ENCODE measurements around the gene PAMR1. TPM values are rescaled to one million over a fixed set of nuclear protein-coding genes. Genes with fewer than 3 reads are reported as not detected.

The PAMR1 gene
- total RNA-seq, 4 donors from 2014 or later = 0.49 to 3.2 (median 1.4) TPM

- Histone ChIP-seq H3K36me3 (no peaks in the 10 kb centered on the region), H3K4me1 (no peaks in the 10 kb centered on the region), H3K27ac (no peak overlapping the region), H3K9me3 (no peaks in the 10 kb centered on the region), H3K4me3 (no peak overlapping the region), H3K27me3 (no peaks in the 10 kb centered on the region)
- ATAC-seq (no peak), DNase-seq (no peak)
- in situ Hi-C loops (cut with MboI; ENCODE audit: low sequenced_read_pairs in 4 of 4) = no loop called here
- TF ChIP-seq POLR2A (IDR thresholded peaks at IDR 0.05) = no peak
- TF ChIP-seq, protein P1, sequence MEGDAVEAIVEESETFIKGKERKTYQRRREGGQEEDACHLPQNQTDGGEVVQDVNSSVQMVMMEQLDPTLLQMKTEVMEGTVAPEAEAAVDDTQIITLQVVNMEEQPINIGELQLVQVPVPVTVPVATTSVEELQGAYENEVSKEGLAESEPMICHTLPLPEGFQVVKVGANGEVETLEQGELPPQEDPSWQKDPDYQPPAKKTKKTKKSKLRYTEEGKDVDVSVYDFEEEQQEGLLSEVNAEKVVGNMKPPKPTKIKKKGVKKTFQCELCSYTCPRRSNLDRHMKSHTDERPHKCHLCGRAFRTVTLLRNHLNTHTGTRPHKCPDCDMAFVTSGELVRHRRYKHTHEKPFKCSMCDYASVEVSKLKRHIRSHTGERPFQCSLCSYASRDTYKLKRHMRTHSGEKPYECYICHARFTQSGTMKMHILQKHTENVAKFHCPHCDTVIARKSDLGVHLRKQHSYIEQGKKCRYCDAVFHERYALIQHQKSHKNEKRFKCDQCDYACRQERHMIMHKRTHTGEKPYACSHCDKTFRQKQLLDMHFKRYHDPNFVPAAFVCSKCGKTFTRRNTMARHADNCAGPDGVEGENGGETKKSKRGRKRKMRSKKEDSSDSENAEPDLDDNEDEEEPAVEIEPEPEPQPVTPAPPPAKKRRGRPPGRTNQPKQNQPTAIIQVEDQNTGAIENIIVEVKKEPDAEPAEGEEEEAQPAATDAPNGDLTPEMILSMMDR (IDR thresholded peaks at IDR 0.05 in 4 of 5, conservative IDR thresholded peaks at IDR 0.05 in 1 of 5) = no peak
- intact Hi-C loops (cut with DNase I; ENCODE audit: low total_unique reads) = no loop called here
Observed at GRCh38 chr11:35470616-35471015, 54.8 kb downstream of the PAMR1 start.

GRCh38 chr11:35466058-35466457 is 59.4 kb downstream of the PAMR1 start:
- intact Hi-C loops (cut with DNase I; ENCODE audit: low total_unique reads) = no loop called here
- no peak for DNase-seq

GRCh38 chr11:35464308-35464707 is 61.1 kb downstream of the PAMR1 start:
- TF ChIP-seq, protein P1 (IDR thresholded peaks at IDR 0.05 in 4 of 5, conservative IDR thresholded peaks at IDR 0.05 in 1 of 5) = no peak
- no peak for TF ChIP-seq POLR2A (IDR thresholded peaks at IDR 0.05)

More at GRCh38 chr11:35466058-35466457, 59.4 kb downstream of the PAMR1 start:
- no peak overlapping the region for H3K27ac ChIP-seq
- no peaks in the 10 kb centered on the region for H3K36me3 ChIP-seq
- no peak for ATAC-seq
- H3K27me3 ChIP-seq = no peaks in the 10 kb centered on the region
- no peak for TF ChIP-seq POLR2A (IDR thresholded peaks at IDR 0.05)
- TF ChIP-seq, protein P1 (IDR thresholded peaks at IDR 0.05 in 4 of 5, conservative IDR thresholded peaks at IDR 0.05 in 1 of 5) = no peak
- no peaks in the 10 kb centered on the region for H3K4me1 ChIP-seq
- no peaks in the 10 kb centered on the region for H3K9me3 ChIP-seq
- no peak overlapping the region for H3K4me3 ChIP-seq
- in situ Hi-C loops (cut with MboI; ENCODE audit: low sequenced_read_pairs in 4 of 4) = no loop called here

DNA sequence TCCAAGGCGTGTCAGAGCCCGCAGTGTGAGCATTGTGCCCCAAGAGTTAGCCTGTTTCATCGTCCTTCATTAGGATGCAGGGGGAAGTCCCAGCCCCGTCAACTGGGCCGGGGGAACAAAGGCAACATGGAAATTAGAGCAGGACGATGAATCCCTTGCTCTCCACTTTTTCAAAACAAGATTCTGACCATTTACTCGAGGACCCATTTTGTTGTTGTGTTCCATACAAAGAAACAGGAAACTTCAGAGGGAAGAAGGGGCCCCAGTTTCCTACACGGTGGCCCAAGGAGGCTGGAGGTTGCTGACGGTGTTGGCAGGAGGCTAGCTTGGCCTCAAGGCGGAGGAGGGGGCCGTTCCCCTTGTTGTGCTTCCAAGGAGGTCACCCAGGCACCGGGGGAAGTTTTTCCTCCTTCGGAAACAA is 62.1 kb downstream of the PAMR1 start:
- Histone ChIP-seq H3K36me3 (no peaks in the 10 kb centered on the region), H3K27ac (no peak overlapping the region), H3K4me1 (no peaks in the 10 kb centered on the region), H3K9me3 (no peaks in the 10 kb centered on the region), H3K27me3 (no peaks in the 10 kb centered on the region), H3K4me3 (no peak overlapping the region)
- no peak for TF ChIP-seq POLR2A (IDR thresholded peaks at IDR 0.05)
- no peak for ATAC-seq
- no peak for DNase-seq
- intact Hi-C loops (cut with DNase I; ENCODE audit: low total_unique reads) = no loop called here
- in situ Hi-C loops (cut with MboI; ENCODE audit: low sequenced_read_pairs in 4 of 4) = no loop called here

More at GRCh38 chr11:35464308-35464707, 61.1 kb downstream of the PAMR1 start:
- Histone ChIP-seq H3K4me3 (no peak overlapping the region), H3K27ac (no peak overlapping the region), H3K27me3 (no peaks in the 10 kb centered on the region), H3K36me3 (no peaks in the 10 kb centered on the region), H3K4me1 (no peaks in the 10 kb centered on the region), H3K9me3 (no peaks in the 10 kb centered on the region)
- ATAC-seq (no peak), DNase-seq (no peak)
- in situ Hi-C loops (cut with MboI; ENCODE audit: low sequenced_read_pairs in 4 of 4) (no loop called here), intact Hi-C loops (cut with DNase I; ENCODE audit: low total_unique reads) (no loop called here)

GRCh38 chr11:35461917-35462538 is 63.4 kb downstream of the PAMR1 start:
- no peak for TF ChIP-seq POLR2A (IDR thresholded peaks at IDR 0.05)
- TF ChIP-seq, protein P1 (IDR thresholded peaks at IDR 0.05 in 4 of 5, conservative IDR thresholded peaks at IDR 0.05 in 1 of 5) = no peak
- in situ Hi-C loops (cut with MboI; ENCODE audit: low sequenced_read_pairs in 4 of 4) = no loop called here
- H3K36me3 ChIP-seq = no peaks in the 10 kb centered on the region
- H3K4me1 ChIP-seq = no peaks in the 10 kb centered on the region
- no peaks in the 10 kb centered on the region for H3K9me3 ChIP-seq
- DNase-seq (no peak), ATAC-seq (no peak)
- H3K27me3 ChIP-seq = no peaks in the 10 kb centered on the region
- H3K27ac ChIP-seq = no peak overlapping the region
- no peak overlapping the region for H3K4me3 ChIP-seq
- intact Hi-C loops (cut with DNase I; ENCODE audit: low total_unique reads) = no loop called here
